CD4-positive, alpha-beta memory T cell (primary cell): ENCODE data around the gene CC2D1A. TPM values are rescaled to one million over a fixed set of nuclear protein-coding genes. Genes with fewer than 3 reads are reported as not detected.
"Not testable (repeated sequence)": the region's sequence is repeated elsewhere in the genome, so short reads cannot be mapped to it uniquely, and the experiment has no call there.

Experiments
- CTCF ChIA-PET: fragments of 350-600 bp; sonication (Branson Sonifier 250); formaldehyde crosslinking; loops from one replicate; lab custom pipeline; 2021; ENCODE audit warnings: inconsistent platforms; ENCODE audit not compliant: partially characterized antibody; lab: Charles Lee
- POLR2A ChIA-PET: fragments of 350-600 bp; sonication (Branson Sonifier 250); formaldehyde crosslinking; loops from one replicate; lab custom pipeline; 2021; ENCODE audit not compliant: partially characterized antibody; lab: Charles Lee
- DNase-seq, 5 donors: peaks; one replicate each; pipeline versions ENCODE4 v3.0.0 to v3.0.0-alpha.2; 2020 to 2022; ENCODE audit warnings: mixed read lengths in 1 of 5
- H3K27ac ChIP-seq: one replicate; pipeline ENCODE4 v1.7.0; 2013; ENCODE audit warnings: low read depth, low read length
- H3K27me3 ChIP-seq: 2 replicates; pipeline ENCODE4 v1.7.0; 2013; ENCODE audit warnings: mild to moderate bottlenecking, low read length, moderate library complexity; ENCODE audit not compliant: insufficient read depth
- H3K36me3 ChIP-seq: 2 replicates; pipeline ENCODE4 v1.7.0; 2013; ENCODE audit warnings: mild to moderate bottlenecking, low read length, moderate library complexity; ENCODE audit not compliant: insufficient read depth
- H3K4me1 ChIP-seq: 2 replicates; pipeline ENCODE4 v1.7.0; 2013; ENCODE audit warnings: mild to moderate bottlenecking, low read length, moderate library complexity; ENCODE audit not compliant: insufficient read depth
- H3K4me3 ChIP-seq, 2 donors: one replicate each; pipeline ENCODE4 v1.7.0; 2013; ENCODE audit warnings: low read length in 2 of 2, mild to moderate bottlenecking in 1 of 2
- H3K9me3 ChIP-seq, 2 donors: one replicate each; pipeline ENCODE4 v1.7.0; 2013; ENCODE audit warnings: low read length in 2 of 2, control low read depth in 1 of 2; ENCODE audit not compliant: control insufficient read depth in 1 of 2
- H3K27ac Mint-ChIP-seq, 7 donors: one replicate each; pipeline ENCODE4 v1.8.0; 2020 to 2021; ENCODE audit warnings: mixed read lengths in 7 of 7, mild to moderate bottlenecking in 6 of 7, inconsistent platforms in 3 of 7, moderate library complexity in 3 of 7
- H3K27me3 Mint-ChIP-seq, 2 donors: one replicate each; pipeline ENCODE4 v1.8.0; 2020 to 2021; ENCODE audit warnings: mixed read lengths in 2 of 2
- H3K36me3 Mint-ChIP-seq, 2 donors: one replicate each; pipeline ENCODE4 v1.8.0; 2020 to 2021; ENCODE audit warnings: mixed read lengths in 2 of 2, inconsistent platforms in 1 of 2, mild to moderate bottlenecking in 1 of 2
- H3K4me1 Mint-ChIP-seq, 4 donors: one replicate each; pipeline ENCODE4 v1.8.0; 2020 to 2021; ENCODE audit warnings: mixed read lengths in 4 of 4, mild to moderate bottlenecking in 1 of 4
- H3K4me3 Mint-ChIP-seq, 8 donors: one replicate each; pipeline ENCODE4 v1.8.0; 2020 to 2021; ENCODE audit warnings: mixed read lengths in 8 of 8, mild to moderate bottlenecking in 7 of 8, moderate library complexity in 6 of 8, inconsistent platforms in 3 of 8
- H3K9me3 Mint-ChIP-seq, 8 donors: one replicate each; pipeline ENCODE4 v1.8.0; 2020 to 2021; ENCODE audit warnings: mixed read lengths in 8 of 8, mild to moderate bottlenecking in 5 of 8, inconsistent platforms in 3 of 8, moderate library complexity in 1 of 8
- intact Hi-C: fragments of 100-400 bp; cut with micrococcal nuclease; formaldehyde crosslinking; loops from one replicate; pipeline ENCODE4 v1.15.1; 2023
- polyA plus RNA-seq, 2 donors: library from polyadenylated mRNA; unstranded; fragments of 300-500 nt; fragmentation: Illumina TruSeq; gene quantifications; one replicate each; pipeline ENCODE4 v1.2.3, GENCODE V29; 2021
- total RNA-seq, 2 experiments: library from RNA; stranded (reverse); gene quantifications; one replicate each; pipeline ENCODE4 v1.2.3, GENCODE V29; 2021

CC2D1A gene
- total and polyA plus RNA-seq, 4 experiments from 2014 or later: 3.8 to 37.1 (median 23.4) TPM

DNA sequence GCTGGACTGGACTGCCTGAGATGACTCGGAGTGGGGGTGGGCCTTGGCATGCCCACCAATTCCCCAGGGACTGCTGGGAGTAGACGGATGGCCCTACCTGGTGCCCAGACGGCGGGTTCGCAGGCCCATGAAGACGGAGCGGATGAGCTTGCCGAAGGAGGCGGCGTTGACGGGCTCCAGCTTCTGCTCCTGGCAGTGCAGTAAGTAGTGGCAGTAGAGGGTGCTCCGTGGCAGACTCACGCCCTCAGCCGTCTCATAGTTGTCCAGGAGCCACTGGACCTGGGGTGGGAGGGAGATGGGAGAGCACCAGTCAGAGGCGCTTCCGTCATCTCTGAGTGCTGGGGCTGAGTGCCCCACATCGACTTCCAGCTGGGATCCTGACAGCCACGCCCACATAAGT is 63.9 kb downstream of the CC2D1A start:
- no peak overlapping the region for H3K4me3 Mint-ChIP-seq
- intact Hi-C loops: no loop called here
- DNase-seq: no peak
- H3K4me1 Mint-ChIP-seq: peaks cover 6 to 9% (median 8%) of the 10 kb centered on the region in 4 donors
- H3K27me3 Mint-ChIP-seq: no peaks in the 10 kb centered on the region
- H3K9me3 ChIP-seq: no peaks in the 10 kb centered on the region
- H3K36me3 ChIP-seq: peaks cover 8% of the 10 kb centered on the region
- H3K4me1 ChIP-seq: peaks cover 7% of the 10 kb centered on the region
- no peak overlapping the region for H3K27ac Mint-ChIP-seq
- peaks cover 0 to 2% (median 0%) of the 10 kb centered on the region in 8 donors for H3K9me3 Mint-ChIP-seq
- H3K36me3 Mint-ChIP-seq: peaks cover 13 to 38% of the 10 kb centered on the region in 2 donors
- no peak overlapping the region for H3K27ac ChIP-seq
- CTCF ChIA-PET: no interaction called here
- no peak overlapping the region for H3K4me3 ChIP-seq
- H3K27me3 ChIP-seq: no peaks in the 10 kb centered on the region
- POLR2A ChIA-PET: interaction anchor here (0.7 to 1.4 kb wide), 4 partner anchors 8 to 62 kb away, joined by 3 to 5 read pairs (median 4); partner anchors contain the start of genes DCAF15, IL27RA and RFX1

- H3K4me3 ChIP-seq, H3K27ac Mint-ChIP-seq, H3K9me3 ChIP-seq, H3K4me3 Mint-ChIP-seq, H3K9me3 Mint-ChIP-seq, intact Hi-C loops, H3K27me3 Mint-ChIP-seq, H3K4me1 ChIP-seq, H3K27ac ChIP-seq, H3K27me3 ChIP-seq, DNase-seq, H3K36me3 ChIP-seq: not testable (repeated sequence)
- CTCF ChIA-PET: interaction anchor here (0.7 to 1.3 kb wide), 2 partner anchors 76 to 566 kb away, joined by 3 to 4 read pairs; no protein-coding TSS in a partner anchor
- Mint-ChIP-seq H3K36me3 (peaks cover 15 to 47% of the 10 kb centered on the region in 2 donors), H3K4me1 (peaks cover 6 to 20% (median 12%) of the 10 kb centered on the region in 4 donors)
- POLR2A ChIA-PET: interaction anchor here (1.2 kb wide), 1 partner anchor 60 kb away, joined by 3 read pairs; the partner anchor contains the start of gene IL27RA
Observed at GRCh38 chr19:13971868-13972267, 65.9 kb downstream of the CC2D1A start.

- peaks cover 4% of the 10 kb centered on the region for H3K36me3 ChIP-seq
- no peak for DNase-seq
- H3K27me3 Mint-ChIP-seq: no peaks in the 10 kb centered on the region
Observed at GRCh38 chr19:13972368-13973155, 66.6 kb downstream of the CC2D1A start.

GRCh38 chr19:13973479-13973878 is 67.5 kb downstream of the CC2D1A start:
- DNase-seq, H3K4me1 ChIP-seq, H3K27me3 ChIP-seq, H3K36me3 ChIP-seq, H3K4me3 Mint-ChIP-seq, H3K4me3 ChIP-seq, H3K27me3 Mint-ChIP-seq, H3K9me3 ChIP-seq, H3K27ac ChIP-seq, intact Hi-C loops, H3K9me3 Mint-ChIP-seq: not testable (repeated sequence)
- CTCF ChIA-PET: interaction anchor here (1.1 kb wide), 1 partner anchor 76 kb away, joined by 3 read pairs; no protein-coding TSS in a partner anchor
- POLR2A ChIA-PET: interaction anchor here (1.1 kb wide), 1 partner anchor 29 kb away, joined by 4 read pairs; no protein-coding TSS in a partner anchor
- peaks cover 6 to 24% (median 14%) of the 10 kb centered on the region in 4 donors for H3K4me1 Mint-ChIP-seq
- H3K36me3 Mint-ChIP-seq: peaks cover 15 to 47% of the 10 kb centered on the region in 2 donors
- peak overlapping the region in 1 of 7 donors; percentile 83 for H3K27ac Mint-ChIP-seq

More at GRCh38 chr19:13972368-13973155, 66.6 kb downstream of the CC2D1A start:
- H3K4me1 ChIP-seq: peaks cover 7% of the 10 kb centered on the region
- CTCF ChIA-PET: interaction anchor here (0.5 to 0.7 kb wide), 2 partner anchors 75 to 565 kb away, joined by 3 to 4 read pairs; no protein-coding TSS in a partner anchor
- H3K9me3 ChIP-seq: no peaks in the 10 kb centered on the region
- intact Hi-C loops: no loop called here
- H3K27me3 ChIP-seq: no peaks in the 10 kb centered on the region
- peaks cover 0 to 3% (median 0%) of the 10 kb centered on the region in 8 donors for H3K9me3 Mint-ChIP-seq
- peak overlapping the region in 1 of 7 donors; percentile 48 for H3K27ac Mint-ChIP-seq
- H3K27ac ChIP-seq: no peak overlapping the region
- H3K4me3 Mint-ChIP-seq: no peak overlapping the region
- peaks cover 15 to 47% of the 10 kb centered on the region in 2 donors for H3K36me3 Mint-ChIP-seq
- H3K4me1 Mint-ChIP-seq: peaks cover 6 to 20% (median 12%) of the 10 kb centered on the region in 4 donors
- POLR2A ChIA-PET: interaction anchor here (1.1 kb wide), 1 partner anchor 30 kb away, joined by 4 read pairs; no protein-coding TSS in a partner anchor
- H3K4me3 ChIP-seq: no peak overlapping the region

DNA sequence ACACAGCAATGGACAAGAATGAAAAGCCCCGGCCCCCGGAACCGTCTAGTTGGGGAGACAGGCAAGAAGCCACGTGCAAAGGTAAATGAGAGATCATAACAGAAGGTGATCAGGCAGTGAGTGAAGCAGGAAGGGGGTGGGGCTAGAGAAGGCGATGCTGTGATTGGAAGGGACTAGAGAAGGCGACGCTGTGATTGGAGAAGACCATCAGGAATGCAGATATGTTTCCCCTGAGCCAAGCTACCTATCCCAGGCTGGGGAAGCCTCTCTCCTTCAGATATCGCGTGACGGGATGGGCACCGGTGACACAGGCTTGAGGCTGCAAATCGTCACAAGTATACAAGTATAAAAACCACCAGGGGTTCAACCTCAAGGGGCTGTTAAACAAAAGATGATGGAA is 68.1 kb downstream of the CC2D1A start:
- Mint-ChIP-seq H3K4me1 (peaks cover 6 to 24% (median 14%) of the 10 kb centered on the region in 4 donors), H3K36me3 (peaks cover 12 to 42% of the 10 kb centered on the region in 2 donors), H3K27ac (peak overlapping the region in 5 of 7 donors; percentile 9 to 88 (median 62)), H3K9me3 (peaks cover 0 to 3% (median 0%) of the 10 kb centered on the region in 8 donors), H3K27me3 (no peaks in the 10 kb centered on the region), H3K4me3 (peak overlapping the region in 3 of 8 donors; percentile 0 to 24 (median 11))
- no peaks in the 10 kb centered on the region for H3K27me3 ChIP-seq
- no peak overlapping the region for H3K27ac ChIP-seq
- intact Hi-C loops: loop anchor here (1.0 kb wide), 1 partner anchor 12 kb away; no protein-coding TSS in a partner anchor
- no peaks in the 10 kb centered on the region for H3K36me3 ChIP-seq
- ChIA-PET CTCF (interaction anchor here (1.1 kb wide), 1 partner anchor 76 kb away, joined by 3 read pairs; no protein-coding TSS in a partner anchor), POLR2A (no interaction called here)
- peak in 4 of 5 donors; percentile 25 to 43 (median 33) for DNase-seq
- H3K4me3 ChIP-seq: no peak overlapping the region
- H3K4me1 ChIP-seq: peaks cover 7% of the 10 kb centered on the region
- no peaks in the 10 kb centered on the region for H3K9me3 ChIP-seq

- Histone ChIP-seq H3K4me1 (peaks cover 7% of the 10 kb centered on the region), H3K27me3 (no peaks in the 10 kb centered on the region), H3K9me3 (no peaks in the 10 kb centered on the region), H3K36me3 (no peaks in the 10 kb centered on the region), H3K27ac (no peak overlapping the region), H3K4me3 (no peak overlapping the region)
- CTCF ChIA-PET: no interaction called here
- H3K27me3 Mint-ChIP-seq: no peaks in the 10 kb centered on the region
- H3K4me3 Mint-ChIP-seq: no peak overlapping the region
- no peak for DNase-seq
- peaks cover 6 to 27% (median 16%) of the 10 kb centered on the region in 4 donors for H3K4me1 Mint-ChIP-seq
- intact Hi-C loops: no loop called here
- POLR2A ChIA-PET: interaction anchor here (1.2 to 4.1 kb wide), 2 partner anchors 10 to 30 kb away, joined by 3 to 22 read pairs; partner anchors contain the start of gene RFX1
- peak overlapping the region in 5 of 7 donors; percentile 4 to 74 (median 53) for H3K27ac Mint-ChIP-seq
- H3K9me3 Mint-ChIP-seq: peaks cover 0 to 3% (median 0%) of the 10 kb centered on the region in 8 donors
- H3K36me3 Mint-ChIP-seq: peaks cover 10 to 34% of the 10 kb centered on the region in 2 donors
Observed at GRCh38 chr19:13975870-13976269, 69.9 kb downstream of the CC2D1A start.
